Heart left ventricle (tissue), 16 donors: ENCODE data around the gene PIGM. TPM values are rescaled to one million over a fixed set of nuclear protein-coding genes. Genes with fewer than 3 reads are reported as not detected.

Experiments
- ATAC-seq, 4 donors: fragments of 200-7000 bp; cut with Tn5 transposase; one replicate each; pipeline ENCODE4 v1.9.1; 2020 to 2022; ENCODE audit warnings: moderate library complexity in 4 of 4, mild to moderate bottlenecking in 3 of 4, moderate number of reproducible peaks in 1 of 4
- DNase-seq, 5 donors: peaks; one replicate each; pipeline ENCODE4 v3.0.0-alpha.2; 2020
- H3K27ac ChIP-seq, 12 donors: fragments of 200-600 bp; sonication (generic) in 4 of 12; one replicate each; pipeline versions ENCODE4 v1.5.0 to v1.8.0; 2016 to 2022; ENCODE audit warnings: mild to moderate bottlenecking in 2 of 12
- H3K27me3 ChIP-seq, 9 donors: fragments of 200-600 bp; sonication (generic) in 2 of 9; one replicate each; pipeline versions ENCODE4 v1.5.1 to v1.8.0; 2016 to 2022; ENCODE audit warnings: mild to moderate bottlenecking in 3 of 9
- H3K36me3 ChIP-seq, 9 donors: fragments of 200-600 bp; sonication (generic) in 2 of 9; one replicate each; pipeline versions ENCODE4 v1.5.0 to v1.8.0; 2018 to 2022; ENCODE audit warnings: mild to moderate bottlenecking in 2 of 9
- H3K4me1 ChIP-seq, 12 donors: fragments of 200-600 bp; sonication (generic) in 4 of 12; one replicate each; pipeline versions ENCODE4 v1.5.0 to v1.8.0; 2016 to 2022; ENCODE audit warnings: mild to moderate bottlenecking in 3 of 12
- H3K4me3 ChIP-seq, 12 donors: fragments of 200-600 bp; sonication (generic) in 4 of 12; one replicate each; pipeline versions ENCODE4 v1.5.0 to v1.8.0; 2017 to 2022; ENCODE audit warnings: mild to moderate bottlenecking in 9 of 12, moderate library complexity in 4 of 12
- H3K9me3 ChIP-seq, 12 donors: fragments of 200-600 bp; sonication (generic) in 4 of 12; one replicate each; pipeline versions ENCODE4 v1.5.0 to v1.8.0; 2016 to 2022; ENCODE audit warnings: mild to moderate bottlenecking in 1 of 12
- POLR2A ChIP-seq, 2 donors: fragments of 450-650 bp; IDR thresholded peaks; one replicate each; pipeline ENCODE4 v1.6.1; 2017; ENCODE audit warnings: antibody characterized with exemption in 2 of 2, mild to moderate bottlenecking in 2 of 2, moderate library complexity in 2 of 2
- WGBS, 4 donors: extraction: QIAGEN DNeasy Blood & Tissue Kit in 2 of 4; methylation state at CpG; one replicate each; pipeline versions ENCODE4 v1.1.5 to v1.1.7; 2013 to 2018; 5-methylcytosine and 5-hydroxymethylcytosine counted together
- intact Hi-C, 10 donors: fragments of 100-400 bp; cut with DNase I; formaldehyde crosslinking; loops; one replicate each; pipeline versions ENCODE4 v1.11.1 to v1.14.2; 2022
- polyA plus RNA-seq, 2 donors: library from polyadenylated mRNA; stranded (reverse); fragments of 200-250 nt; gene quantifications; one replicate each; pipeline ENCODE4 v1.2.3, GENCODE V29; 2013
- total RNA-seq, 9 donors: library from RNA; depleted of rRNA in 2 of 9; stranded (reverse); fragments of >200 nt in 2 of 9; fragmentation: NEBNext Ultra II Directional in 3 of 9; extraction: Animal tissue kit (Norgen Biotek cat#: 25700) in 3 of 9; gene quantifications; one replicate each; pipeline versions ENCODE4 v1.1.0 to v1.2.4, GENCODE V29; 2016 to 2023
- TF ChIP-seq, protein P1 (sequence below), 12 donors: fragments of 200-600 bp; sonication (generic) in 4 of 12; IDR thresholded peaks; one replicate each; pipeline versions ENCODE4 v1.5.0 to v1.8.0; 2018 to 2022; ENCODE audit warnings: antibody characterized with exemption in 12 of 12, mild to moderate bottlenecking in 5 of 12
- donor health status: ischemic (EF 13 %, LVEDD 7.1; RV severe dilation, severe dysfunction).
- donor health status: healthy with polysubstance abuse.
- donor health status: DM: no; HTN: yes; CAD: no.
- donor health status: DM: no; HTN: no; CAD: no.
- donor health status: ischemic (EF 25% LVEDD 6.9; RV normal size, moderate dysfunction).
- donor health status: ischemic (EF 25% LVEDD 5.7; RV mildly dilated, moderate dysfunction).
- donor health status: healthy.
- donor health status: DM: yes; HTN: yes; CAD: no.
- donor health status: ischemic (EF 35%, LVEDD 5.7; RV mildly dilated, moderate dysfunction).
- donor health status: nonischemic (EF 11% LVEDD 7.7; RV severe dilation, severe dysfunction).
- donor health status: DM: yes; HTN: yes; CAD: no.
- donor health status: PGD.
- donor health status: ischemic (EF 29% LVEDD 5.4; RV normal size, mild dysfunction).
- donor health status: nonischemic (EF 23%, LVEDD 6.1; RV moderate dilation, normal function).

Gene PIGM
- total and polyA plus RNA-seq, 11 donors: 1.6 to 4.1 (median 2.3) TPM

DNA sequence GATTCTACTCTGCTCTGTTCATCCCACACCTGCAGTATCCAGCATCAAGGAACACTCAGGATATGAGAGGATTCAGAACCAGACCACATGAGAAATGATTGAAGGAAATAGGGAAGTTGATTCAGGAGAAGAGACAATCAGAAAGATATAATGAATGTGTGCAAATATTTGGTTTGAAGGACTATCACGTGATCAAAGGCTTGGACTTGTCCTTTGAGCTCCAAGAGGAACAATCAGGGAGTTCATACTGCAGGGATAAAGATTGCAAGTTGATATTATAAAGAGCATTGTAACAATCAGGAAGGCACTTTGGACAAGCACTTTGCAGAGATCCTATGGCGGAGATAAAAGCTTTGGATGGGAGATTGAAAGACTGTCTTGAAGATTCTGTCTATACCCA lies 13.9 kb upstream of the PIGM start:
- Histone ChIP-seq H3K36me3 (no peaks in the 10 kb centered on the region), H3K9me3 (no peaks in the 10 kb centered on the region), H3K27ac (no peak overlapping the region), H3K4me3 (no peak overlapping the region), H3K27me3 (peaks cover 0 to 5% (median 0%) of the 10 kb centered on the region in 9 donors), H3K4me1 (peaks cover 0 to 14% (median 8%) of the 10 kb centered on the region in 12 donors)
- intact Hi-C loops: loop anchor here in 4 of 10 donors (2.0 to 5.0 kb wide), 3 partner anchors 37 to 42 kb away; partner anchors contain the start of gene KCNJ9 (in 2 of the 4)
- TF ChIP-seq POLR2A (IDR thresholded peaks at IDR 0.05): no peak
- TF ChIP-seq, protein P1, sequence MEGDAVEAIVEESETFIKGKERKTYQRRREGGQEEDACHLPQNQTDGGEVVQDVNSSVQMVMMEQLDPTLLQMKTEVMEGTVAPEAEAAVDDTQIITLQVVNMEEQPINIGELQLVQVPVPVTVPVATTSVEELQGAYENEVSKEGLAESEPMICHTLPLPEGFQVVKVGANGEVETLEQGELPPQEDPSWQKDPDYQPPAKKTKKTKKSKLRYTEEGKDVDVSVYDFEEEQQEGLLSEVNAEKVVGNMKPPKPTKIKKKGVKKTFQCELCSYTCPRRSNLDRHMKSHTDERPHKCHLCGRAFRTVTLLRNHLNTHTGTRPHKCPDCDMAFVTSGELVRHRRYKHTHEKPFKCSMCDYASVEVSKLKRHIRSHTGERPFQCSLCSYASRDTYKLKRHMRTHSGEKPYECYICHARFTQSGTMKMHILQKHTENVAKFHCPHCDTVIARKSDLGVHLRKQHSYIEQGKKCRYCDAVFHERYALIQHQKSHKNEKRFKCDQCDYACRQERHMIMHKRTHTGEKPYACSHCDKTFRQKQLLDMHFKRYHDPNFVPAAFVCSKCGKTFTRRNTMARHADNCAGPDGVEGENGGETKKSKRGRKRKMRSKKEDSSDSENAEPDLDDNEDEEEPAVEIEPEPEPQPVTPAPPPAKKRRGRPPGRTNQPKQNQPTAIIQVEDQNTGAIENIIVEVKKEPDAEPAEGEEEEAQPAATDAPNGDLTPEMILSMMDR (IDR thresholded peaks at IDR 0.05): no peak
- DNase-seq (no peak), ATAC-seq (no peak)
- WGBS, 4 donors: 68 to 80% (median 72%) methylated on average over 2 of the region's 2 CpGs

DNA sequence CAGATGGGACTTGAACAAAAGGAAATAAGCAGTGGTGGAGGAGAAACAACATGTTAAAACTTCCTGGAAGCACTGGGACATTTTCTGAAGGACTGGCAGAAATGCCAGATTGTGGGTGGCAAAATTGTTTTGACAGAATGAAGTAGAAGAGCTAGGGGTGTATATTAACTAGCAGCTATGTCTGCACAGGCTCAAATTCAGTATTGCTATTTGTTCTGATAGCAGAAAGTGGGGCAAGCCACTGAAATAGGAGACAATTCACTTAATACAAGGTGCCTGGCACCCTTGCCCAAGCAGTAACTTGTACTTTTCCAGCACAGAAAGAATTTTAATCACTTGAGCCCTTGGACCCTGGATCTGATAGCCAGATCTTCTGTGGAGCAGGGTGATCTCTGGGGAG lies 11.8 kb upstream of the PIGM start:
- Histone ChIP-seq H3K4me3 (no peak overlapping the region), H3K4me1 (peaks cover 0 to 14% (median 8%) of the 10 kb centered on the region in 12 donors), H3K27ac (no peak overlapping the region), H3K9me3 (no peaks in the 10 kb centered on the region), H3K36me3 (no peaks in the 10 kb centered on the region), H3K27me3 (peaks cover 0 to 5% (median 0%) of the 10 kb centered on the region in 9 donors)
- intact Hi-C loops: loop anchor here in 1 of 10 donors (5.0 kb wide), 1 partner anchor 149 kb away; the partner anchor contains the start of gene CASQ1
- no peak for TF ChIP-seq POLR2A (IDR thresholded peaks at IDR 0.05)
- TF ChIP-seq, protein P1 (IDR thresholded peaks at IDR 0.05): no peak
- DNase-seq (no peak), ATAC-seq (no peak)

DNA sequence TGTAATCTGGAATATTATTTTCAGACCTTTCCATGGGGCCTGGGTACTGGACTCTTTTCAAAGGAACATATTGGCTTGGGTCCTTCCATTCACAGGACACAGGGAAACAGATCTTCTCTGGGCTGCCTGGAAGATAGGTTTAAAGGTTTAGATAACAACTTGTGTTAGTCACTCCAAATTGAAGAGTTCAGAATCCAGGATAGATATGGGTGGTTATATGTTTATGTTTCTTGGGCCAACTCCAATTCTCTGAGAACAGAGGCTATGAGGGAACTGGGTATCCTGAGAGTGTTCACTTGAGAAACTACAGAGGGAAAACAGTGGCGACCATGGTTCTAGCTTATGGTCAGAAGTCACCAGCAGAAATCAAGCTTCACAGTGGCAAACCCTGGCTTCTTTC lies 8.7 kb upstream of the PIGM start:
- no peak for TF ChIP-seq POLR2A (IDR thresholded peaks at IDR 0.05)
- TF ChIP-seq, protein P1 (IDR thresholded peaks at IDR 0.05): no peak
- 85 to 93% (median 89%) methylated on average over 1 of the region's 1 CpG for WGBS, 4 donors
- Histone ChIP-seq H3K4me1 (no peaks in the 10 kb centered on the region), H3K27me3 (no peaks in the 10 kb centered on the region), H3K36me3 (no peaks in the 10 kb centered on the region), H3K4me3 (no peak overlapping the region), H3K9me3 (no peaks in the 10 kb centered on the region), H3K27ac (no peak overlapping the region)
- intact Hi-C loops: loop anchor here in 1 of 10 donors (5.0 kb wide), 1 partner anchor 152 kb away; the partner anchor contains the start of gene CASQ1
- DNase-seq (no peak), ATAC-seq (no peak)

DNA sequence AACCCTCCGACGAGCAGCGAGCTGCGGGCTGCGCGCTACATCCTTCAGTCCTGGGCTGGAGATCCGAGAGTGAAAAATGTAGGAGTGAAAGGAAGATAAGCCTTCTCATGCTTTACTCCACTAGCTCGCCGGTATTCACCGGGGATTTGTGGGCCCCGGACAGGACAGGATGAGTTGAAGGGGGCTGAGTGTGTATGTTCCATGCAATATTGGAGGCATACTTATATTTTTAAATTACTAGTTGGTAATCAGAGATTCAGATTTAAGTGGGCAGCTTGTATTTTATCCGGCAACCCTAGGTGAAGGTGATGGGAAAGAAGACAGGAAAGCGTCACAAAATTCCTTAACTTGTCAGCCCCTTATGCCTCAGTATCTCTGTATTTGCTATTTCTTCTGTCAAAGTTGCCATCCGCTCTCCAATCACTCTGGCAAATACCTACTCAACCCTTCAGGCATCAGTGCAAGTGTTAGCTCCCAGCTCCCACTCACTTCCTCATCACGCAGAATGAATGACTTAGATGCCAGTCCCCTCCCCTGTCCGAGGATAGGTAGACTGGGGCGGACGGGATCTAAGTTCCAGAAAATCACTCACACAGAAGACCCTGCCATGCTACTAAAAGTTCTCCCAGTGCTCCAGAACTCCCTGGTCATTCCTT lies 503 bp upstream of the PIGM start:
- DNase-seq: no peak
- Histone ChIP-seq H3K9me3 (no peaks in the 10 kb centered on the region), H3K4me1 (peaks cover 0 to 39% (median 18%) of the 10 kb centered on the region in 12 donors), H3K27ac (peak overlapping the region in 11 of 12 donors; percentile 37 to 85 (median 69)), H3K36me3 (peaks cover 0 to under 1% (median 0%) of the 10 kb centered on the region in 9 donors), H3K27me3 (no peaks in the 10 kb centered on the region), H3K4me3 (peak overlapping the region; percentile 63 to 93 (median 78))
- intact Hi-C loops: loop anchor here in 4 of 10 donors (1.0 to 5.0 kb wide), 3 partner anchors 250 to 252 kb away; partner anchors contain the start of gene DUSP23 (in 3 of the 4)
- 1 to 3% (median 1%) methylated on average over 17 to 18 of the region's 18 CpGs for WGBS, 4 donors
- peak in 3 of 4 donors; percentile 55 to 62 (median 61) for ATAC-seq
- TF ChIP-seq, protein P1 (IDR thresholded peaks at IDR 0.05): peak in 1 of 12 donors; percentile 15
- no peak for TF ChIP-seq POLR2A (IDR thresholded peaks at IDR 0.05)
